OCI-LY1 (cell line): ENCODE data around the gene TPRX2.

Experiments
- CTCF ChIP-seq: fragments of 200-600 bp; sonication (generic), shearing (Covaris generic); IDR thresholded peaks from 2 replicates; pipeline ENCODE4 v1.5.1; 2017; ENCODE audit warnings: mild to moderate bottlenecking, antibody characterized with exemption, low read length, moderate library complexity, mixed read lengths
- EZH2 ChIP-seq: fragments of 200-600 bp; sonication (generic), shearing (Covaris generic); IDR thresholded peaks from 2 replicates; pipeline ENCODE4 v1.8.0; 2017; ENCODE audit warnings: borderline replicate concordance, mixed run types, mild to moderate bottlenecking, antibody characterized with exemption, low read length, moderate library complexity, mixed read lengths

GRCh38 chr19:47832723-47833122 lies 26.3 kb upstream of the TPRX2 start:
- TF ChIP-seq CTCF, result no peak
- no peak for TF ChIP-seq EZH2
